Measurements from ENCODE around the gene NKAIN2.

NKAIN2 gene

DNA sequence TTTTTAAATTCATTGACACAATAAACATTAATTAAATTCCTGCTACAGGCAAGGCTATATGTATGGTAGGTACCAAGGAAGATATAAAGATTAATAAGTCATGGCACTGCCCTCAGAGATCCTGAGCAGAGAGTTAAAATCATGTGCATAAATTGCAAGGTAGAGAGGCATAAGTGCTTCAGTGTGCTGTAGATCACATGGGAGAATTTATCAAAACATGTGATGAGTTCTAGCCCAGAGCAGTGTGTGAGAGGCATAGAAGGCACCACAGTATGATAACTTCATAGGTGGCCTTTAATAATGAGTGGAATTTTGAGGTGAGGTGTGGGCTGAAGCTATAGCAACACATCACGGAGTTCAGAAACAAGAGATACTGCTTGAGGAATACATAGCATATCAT is 692.7 kb downstream of the NKAIN2 start:
- DNase-seq (ENCODE audit: low read depth) = no peak
- no peak for TF ChIP-seq MAX (IDR thresholded peaks at IDR 0.05; ENCODE audit: low read depth, low read length)
- TF ChIP-seq POLR2A (IDR thresholded peaks at IDR 0.05; ENCODE audit: extremely low read depth, insufficient read length) = no peak
- TF ChIP-seq MYC (IDR thresholded peaks at IDR 0.05; ENCODE audit: low read depth, low read length) = no peak
- TF ChIP-seq CTCF (IDR thresholded peaks at IDR 0.05; ENCODE audit: low read depth, low read length) = no peak
- no peak overlapping the region for H3K4me3 ChIP-seq (ENCODE audit: low read depth, low read length)

DNA sequence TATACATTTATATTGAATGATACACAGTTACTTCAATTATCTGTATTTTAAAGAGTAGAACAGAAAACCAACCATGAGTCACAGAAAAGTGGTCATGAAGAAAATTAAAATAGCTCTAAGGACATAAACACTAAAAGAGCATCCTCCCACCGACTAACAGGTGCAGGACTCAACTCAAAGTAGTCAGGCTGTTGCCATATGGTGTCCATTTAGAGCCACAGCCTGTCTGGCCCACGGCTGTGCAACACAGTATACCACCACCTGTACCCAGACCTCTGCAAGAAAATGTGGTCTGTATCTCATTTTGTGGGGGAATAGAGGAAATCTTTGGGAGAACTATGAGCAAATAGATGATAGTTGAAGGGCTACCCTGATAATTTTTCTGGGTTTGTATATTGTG is 708.8 kb downstream of the NKAIN2 start:
- no peak for DNase-seq (ENCODE audit: low read depth)
- no peak overlapping the region for H3K4me3 ChIP-seq (ENCODE audit: low read depth, low read length)

GRCh38 chr6:124517339-124517738 is 713.7 kb downstream of the NKAIN2 start:
- no peak for DNase-seq (ENCODE audit: low read depth)
- no peak overlapping the region for H3K4me3 ChIP-seq (ENCODE audit: low read depth, low read length)
- TF ChIP-seq MYC (IDR thresholded peaks at IDR 0.05; ENCODE audit: low read depth, low read length) (no peak), MAX (IDR thresholded peaks at IDR 0.05; ENCODE audit: low read depth, low read length) (no peak), POLR2A (IDR thresholded peaks at IDR 0.05; ENCODE audit: extremely low read depth, insufficient read length) (no peak), CTCF (IDR thresholded peaks at IDR 0.05; ENCODE audit: low read depth, low read length) (no peak)

More for the DNA sequence above, 708.8 kb downstream of the NKAIN2 start:
- TF ChIP-seq POLR2A (IDR thresholded peaks at IDR 0.05; ENCODE audit: extremely low read depth, insufficient read length) (no peak), CTCF (IDR thresholded peaks at IDR 0.05; ENCODE audit: low read depth, low read length) (no peak), MAX (IDR thresholded peaks at IDR 0.05; ENCODE audit: low read depth, low read length) (no peak), MYC (IDR thresholded peaks at IDR 0.05; ENCODE audit: low read depth, low read length) (no peak)

DNA sequence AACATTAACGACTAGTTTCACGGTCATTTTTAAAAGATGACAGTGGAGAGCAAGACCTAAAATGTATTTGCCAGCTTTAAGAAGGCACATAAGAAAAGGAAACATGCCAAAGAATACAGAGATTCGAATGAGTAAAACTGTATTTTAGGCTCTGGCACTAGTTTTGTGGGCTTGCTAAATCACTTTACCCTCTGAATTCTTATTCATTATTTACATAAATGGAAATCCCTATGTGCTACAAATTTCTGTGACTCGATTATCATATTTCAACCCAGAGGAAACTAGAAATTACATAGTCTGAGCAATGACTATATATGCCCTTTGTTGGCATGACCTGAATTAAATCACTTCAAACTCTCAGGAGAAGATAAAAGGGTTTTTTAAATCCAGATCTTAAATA is 716.8 kb downstream of the NKAIN2 start:
- no peak overlapping the region for H3K4me3 ChIP-seq (ENCODE audit: low read depth, low read length)
- no peak for DNase-seq (ENCODE audit: low read depth)
- TF ChIP-seq POLR2A (IDR thresholded peaks at IDR 0.05; ENCODE audit: extremely low read depth, insufficient read length) = no peak
- no peak for TF ChIP-seq MYC (IDR thresholded peaks at IDR 0.05; ENCODE audit: low read depth, low read length)
- TF ChIP-seq MAX (IDR thresholded peaks at IDR 0.05; ENCODE audit: low read depth, low read length) = no peak
- no peak for TF ChIP-seq CTCF (IDR thresholded peaks at IDR 0.05; ENCODE audit: low read depth, low read length)

- no peak overlapping the region for H3K4me3 ChIP-seq (ENCODE audit: low read depth, low read length)
- TF ChIP-seq CTCF (IDR thresholded peaks at IDR 0.05; ENCODE audit: low read depth, low read length) (no peak), MYC (IDR thresholded peaks at IDR 0.05; ENCODE audit: low read depth, low read length) (no peak), MAX (IDR thresholded peaks at IDR 0.05; ENCODE audit: low read depth, low read length) (no peak), POLR2A (IDR thresholded peaks at IDR 0.05; ENCODE audit: extremely low read depth, insufficient read length) (no peak)
- no peak for DNase-seq (ENCODE audit: low read depth)
Measured at GRCh38 chr6:124522335-124522734, 718.7 kb downstream of the NKAIN2 start.
